ENCODE measurements around the gene KRTAP27-1. TPM values are rescaled to one million over a fixed set of nuclear protein-coding genes. Genes with fewer than 3 reads are reported as not detected.

KRTAP27-1 gene
- total RNA-seq, 1 donor = not detected

GRCh38 chr21:30349572-30349971 lies 12.1 kb upstream of the KRTAP27-1 start:
- no peak for DNase-seq (ENCODE audit: low read depth)
- H3K4me3 ChIP-seq (ENCODE audit: low read depth, low read length) = no peak overlapping the region
- TF ChIP-seq CTCF (IDR thresholded peaks at IDR 0.05; ENCODE audit: insufficient read depth, low read length) = no peak

GRCh38 chr21:30348506-30348905 lies 11.0 kb upstream of the KRTAP27-1 start, which contains the start of gene KRTAP23-1:
TSS of gene KRTAP23-1 (minus strand) at chr21:30348606. CDS start at chr21:30348606, 0 bp downstream.
- no peak for DNase-seq (ENCODE audit: low read depth)
- no peak within 1 kb of the TSS for H3K4me3 ChIP-seq (ENCODE audit: low read depth, low read length)
- no peak for TF ChIP-seq CTCF (IDR thresholded peaks at IDR 0.05; ENCODE audit: insufficient read depth, low read length)

DNA sequence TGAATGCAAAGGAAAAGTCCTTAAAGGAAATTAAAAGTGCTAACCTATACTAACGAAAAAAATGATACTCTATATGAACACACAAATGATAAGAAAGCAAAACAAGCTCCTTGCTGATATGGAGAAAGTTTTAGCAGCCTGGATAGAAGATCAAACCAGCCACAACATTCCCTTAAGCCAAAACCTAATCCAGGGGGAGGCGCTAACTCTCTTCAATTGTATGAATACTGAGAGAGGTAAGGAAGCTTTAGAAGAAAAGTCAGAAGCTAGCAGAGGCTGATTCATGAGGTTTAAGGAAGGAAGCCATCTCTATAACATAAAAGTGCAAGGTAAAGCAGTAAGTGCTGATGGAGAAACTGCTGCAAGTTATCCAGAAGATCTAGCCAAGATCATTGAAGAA lies 7.5 kb upstream of the KRTAP27-1 start:
- TF ChIP-seq CTCF (IDR thresholded peaks at IDR 0.05; ENCODE audit: insufficient read depth, low read length) = no peak
- no peak for DNase-seq (ENCODE audit: low read depth)
- no peak overlapping the region for H3K4me3 ChIP-seq (ENCODE audit: low read depth, low read length)

GRCh38 chr21:30340714-30341573 lies 3.5 kb upstream of the KRTAP27-1 start:
- TF ChIP-seq CTCF (IDR thresholded peaks at IDR 0.05; ENCODE audit: insufficient read depth, low read length) = peak; percentile 68
- no peak overlapping the region for H3K4me3 ChIP-seq (ENCODE audit: low read depth, low read length)
- peak; percentile 22 for DNase-seq (ENCODE audit: low read depth)

- TF ChIP-seq CTCF (IDR thresholded peaks at IDR 0.05; ENCODE audit: insufficient read depth, low read length) = no peak
- H3K4me3 ChIP-seq (ENCODE audit: low read depth, low read length) = no peak overlapping the region
- no peak for DNase-seq (ENCODE audit: low read depth)
Observed at GRCh38 chr21:30338717-30339116, 1.2 kb upstream of the KRTAP27-1 start.

- no peak for TF ChIP-seq CTCF (IDR thresholded peaks at IDR 0.05; ENCODE audit: insufficient read depth, low read length)
- H3K4me3 ChIP-seq (ENCODE audit: low read depth, low read length) = no peak overlapping the region
- no peak for DNase-seq (ENCODE audit: low read depth)
Observed at GRCh38 chr21:30337772-30338171, 278 bp upstream of the KRTAP27-1 start.

All from fibroblast of the aortic adventitia (primary cell).